Large intestine (tissue), 3 donors: ENCODE data around the gene FBXL13. TPM values are rescaled to one million over a fixed set of nuclear protein-coding genes. Genes with fewer than 3 reads are reported as not detected.
A peak's percentile ranks its signal among the peaks of the same experiment; 100 is the strongest.
"Not testable (repeated sequence)": the region's sequence is repeated elsewhere in the genome, so short reads cannot be mapped to it uniquely, and the experiment has no call there.

Source experiments
- DNase-seq, 2 donors: peaks; one replicate each; pipeline versions ENCODE4 v3.0.0 to v3.0.0-alpha.2; 2013
- H3K27ac ChIP-seq: one replicate; pipeline ENCODE4 v1.5.1; 2013; ENCODE audit warnings: low read length
- H3K27me3 ChIP-seq: 2 replicates; pipeline ENCODE4 v1.6.1; 2013; ENCODE audit warnings: low read length; ENCODE audit not compliant: control insufficient read depth, insufficient read depth
- H3K36me3 ChIP-seq: 2 replicates; pipeline ENCODE4 v1.6.1; 2013; ENCODE audit warnings: low read length; ENCODE audit not compliant: control insufficient read depth, insufficient read depth
- H3K4me1 ChIP-seq: one replicate; pipeline ENCODE4 v1.6.1; 2013; ENCODE audit warnings: low read length; ENCODE audit not compliant: control insufficient read depth, insufficient read depth
- H3K4me3 ChIP-seq: one replicate; pipeline ENCODE4 v1.5.1; 2013; ENCODE audit warnings: low read length
- H3K9me3 ChIP-seq: one replicate; pipeline ENCODE4 v1.6.1; 2013; ENCODE audit warnings: mild to moderate bottlenecking, low read depth, low read length, moderate library complexity; ENCODE audit not compliant: control insufficient read depth
- WGBS: methylation state at CpG from one replicate; pipeline ENCODE4 v1.1.5; 2013; ENCODE audit warnings: low lambda C conversion rate; ENCODE audit not compliant: insufficient coverage; 5-methylcytosine and 5-hydroxymethylcytosine counted together
- polyA plus RNA-seq: library from polyadenylated mRNA; unstranded; fragments of 120-200 nt; gene quantifications from one replicate; pipeline ENCODE4 v1.2.1, GENCODE V29; 2013

The FBXL13 gene
- polyA plus RNA-seq, 1 donor: 0.70 TPM

DNA sequence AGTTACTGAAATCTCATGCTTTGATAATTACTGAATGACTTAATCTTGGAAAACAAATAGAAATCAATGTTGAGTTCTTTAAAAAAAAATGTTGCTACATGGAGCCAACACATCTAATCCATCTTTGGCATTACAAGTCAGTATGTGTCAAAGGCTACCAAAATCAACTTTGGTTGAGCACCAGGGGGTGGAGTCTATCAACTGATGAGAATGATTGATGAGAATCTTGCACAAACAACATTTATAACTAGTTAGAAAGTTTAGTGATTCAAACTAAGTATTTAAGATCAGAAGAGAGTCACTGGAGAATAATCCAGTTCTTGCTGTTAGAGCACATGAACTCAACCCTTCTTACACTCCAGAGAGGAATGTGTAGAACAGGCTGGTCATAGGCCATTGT lies 232.3 kb downstream of the FBXL13 start:
- H3K27ac ChIP-seq: no peak overlapping the region
- no peaks in the 10 kb centered on the region for H3K9me3 ChIP-seq
- no peak for DNase-seq
- no peak overlapping the region for H3K4me3 ChIP-seq
- peaks cover 4% of the 10 kb centered on the region for H3K4me1 ChIP-seq
- no peaks in the 10 kb centered on the region for H3K36me3 ChIP-seq
- no peaks in the 10 kb centered on the region for H3K27me3 ChIP-seq

DNA sequence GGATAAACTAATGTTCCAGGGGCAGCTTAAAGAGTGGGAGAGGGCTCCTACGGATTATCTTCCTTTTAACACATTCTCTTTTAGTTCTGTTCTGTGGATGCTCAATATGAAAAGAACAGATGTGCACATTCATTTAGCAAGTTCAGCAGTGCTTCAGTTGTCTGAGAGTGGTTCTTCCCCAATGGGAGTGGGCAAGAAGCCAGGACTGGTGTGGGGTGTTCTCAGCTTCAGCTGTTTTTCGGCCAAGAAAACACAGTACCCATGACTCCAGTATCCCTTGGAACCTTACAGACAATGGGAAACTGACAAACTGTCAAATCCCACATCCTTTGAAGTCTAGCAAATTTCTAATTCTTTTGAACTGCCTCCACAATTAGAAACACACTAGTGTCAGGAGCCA lies 233.3 kb downstream of the FBXL13 start:
- H3K9me3 ChIP-seq: no peaks in the 10 kb centered on the region
- no peak for DNase-seq
- H3K36me3 ChIP-seq: no peaks in the 10 kb centered on the region
- peaks cover 4% of the 10 kb centered on the region for H3K4me1 ChIP-seq
- no peak overlapping the region for H3K4me3 ChIP-seq
- no CpG with 5 or more reads among the region's 2 CpGs for WGBS
- no peak overlapping the region for H3K27ac ChIP-seq
- no peaks in the 10 kb centered on the region for H3K27me3 ChIP-seq

GRCh38 chr7:102840404-102840803 lies 234.2 kb downstream of the FBXL13 start:
- H3K27me3 ChIP-seq: no peaks in the 10 kb centered on the region
- no peak overlapping the region for H3K27ac ChIP-seq
- no peaks in the 10 kb centered on the region for H3K9me3 ChIP-seq
- DNase-seq: no peak
- H3K4me3 ChIP-seq: no peak overlapping the region
- no peaks in the 10 kb centered on the region for H3K36me3 ChIP-seq
- peaks cover 4% of the 10 kb centered on the region for H3K4me1 ChIP-seq
- no CpG with 5 or more reads among the region's 3 CpGs for WGBS

DNA sequence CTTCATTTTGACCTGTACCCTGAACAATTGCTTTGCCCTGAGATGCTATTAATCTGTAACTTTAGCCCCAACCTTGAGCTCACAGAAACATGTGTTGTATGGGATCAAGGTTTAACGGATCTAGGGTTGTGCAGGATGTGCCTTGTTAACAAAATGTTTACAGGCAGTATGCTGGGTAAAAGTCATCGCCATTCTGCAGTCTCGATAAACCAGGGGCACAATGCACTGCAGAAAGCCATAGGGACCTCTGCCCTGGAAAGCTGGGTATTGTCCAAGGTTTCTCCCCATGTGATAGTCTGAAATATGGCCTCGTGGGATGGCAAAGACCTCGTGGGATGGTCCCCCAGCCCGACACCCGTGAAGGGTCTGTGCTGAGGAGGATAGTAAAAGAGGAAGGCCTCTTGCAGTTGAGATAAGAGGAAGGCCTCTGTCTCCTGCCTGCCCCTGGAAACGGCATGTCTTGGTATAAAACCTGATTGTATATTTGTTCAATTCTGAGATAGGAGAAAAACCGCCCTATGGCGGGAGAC lies 236.0 kb downstream of the FBXL13 start:
- peak; percentile 38 to 55 for DNase-seq
- H3K27ac ChIP-seq: peak overlapping the region; percentile 32
- H3K4me1 ChIP-seq, H3K27me3 ChIP-seq, H3K4me3 ChIP-seq, H3K9me3 ChIP-seq, H3K36me3 ChIP-seq: not testable (repeated sequence)
- WGBS: 70% methylated on average over 2 of the region's 10 CpGs

- H3K4me1 ChIP-seq: peaks cover 6% of the 10 kb centered on the region
- peak overlapping the region; percentile 46 for H3K27ac ChIP-seq
- WGBS: no CpG with 5 or more reads among the region's 3 CpGs
- H3K4me3 ChIP-seq: no peak overlapping the region
- no peaks in the 10 kb centered on the region for H3K9me3 ChIP-seq
- no peaks in the 10 kb centered on the region for H3K36me3 ChIP-seq
- DNase-seq: no peak
- H3K27me3 ChIP-seq: no peaks in the 10 kb centered on the region
These were observed 236.8 kb downstream of the FBXL13 start for GRCh38 chr7:102837802-102838201.

GRCh38 chr7:102836977-102837376 lies 237.6 kb downstream of the FBXL13 start:
- no peaks in the 10 kb centered on the region for H3K36me3 ChIP-seq
- no peaks in the 10 kb centered on the region for H3K27me3 ChIP-seq
- H3K9me3 ChIP-seq: no peaks in the 10 kb centered on the region
- DNase-seq: no peak
- peaks cover 6% of the 10 kb centered on the region for H3K4me1 ChIP-seq
- WGBS: no CpG with 5 or more reads among the region's 1 CpG
- no peak overlapping the region for H3K4me3 ChIP-seq
- H3K27ac ChIP-seq: no peak overlapping the region

GRCh38 chr7:102836191-102836919 lies 238.2 kb downstream of the FBXL13 start:
- Histone ChIP-seq H3K36me3 (no peaks in the 10 kb centered on the region), H3K4me1 (peaks cover 6% of the 10 kb centered on the region), H3K9me3 (no peaks in the 10 kb centered on the region), H3K4me3 (no peak overlapping the region), H3K27me3 (no peaks in the 10 kb centered on the region), H3K27ac (no peak overlapping the region)
- 67% methylated on average over 1 of the region's 6 CpGs for WGBS
- no peak for DNase-seq

GRCh38 chr7:102834999-102835398 lies 239.6 kb downstream of the FBXL13 start:
- no peaks in the 10 kb centered on the region for H3K36me3 ChIP-seq
- no peak overlapping the region for H3K27ac ChIP-seq
- H3K9me3 ChIP-seq: no peaks in the 10 kb centered on the region
- no peaks in the 10 kb centered on the region for H3K27me3 ChIP-seq
- peaks cover 6% of the 10 kb centered on the region for H3K4me1 ChIP-seq
- H3K4me3 ChIP-seq: no peak overlapping the region
- no peak for DNase-seq
- no CpG with 5 or more reads among the region's 1 CpG for WGBS

GRCh38 chr7:102834466-102834865 lies 240.1 kb downstream of the FBXL13 start:
- Histone ChIP-seq H3K27ac (no peak overlapping the region), H3K4me1 (peaks cover 6% of the 10 kb centered on the region), H3K9me3 (no peaks in the 10 kb centered on the region), H3K4me3 (no peak overlapping the region), H3K27me3 (no peaks in the 10 kb centered on the region), H3K36me3 (peaks cover 2% of the 10 kb centered on the region)
- 71% methylated on average over 1 of the region's 1 CpG for WGBS
- DNase-seq: no peak

DNA sequence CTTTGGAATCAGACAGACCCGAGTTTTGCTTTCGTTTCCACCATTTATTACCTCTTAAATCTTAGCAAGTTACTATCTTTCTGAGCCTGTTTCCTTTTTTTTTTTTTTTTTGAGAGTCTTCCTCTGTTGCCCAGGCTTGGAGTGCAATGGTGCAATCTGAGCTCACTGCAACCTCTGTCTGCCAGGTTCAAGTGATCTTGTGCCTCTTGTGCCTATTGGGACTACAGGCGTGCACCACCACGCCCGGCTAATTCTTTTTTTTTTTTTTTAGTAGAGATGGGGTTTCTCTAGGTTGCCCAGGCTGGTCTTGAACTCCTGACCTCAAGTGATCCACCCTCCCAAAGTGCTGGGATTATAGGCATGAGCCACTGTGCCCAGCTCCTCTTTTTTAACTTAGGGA lies 241.3 kb downstream of the FBXL13 start:
- Histone ChIP-seq H3K27ac (no peak overlapping the region), H3K4me1 (peaks cover 6% of the 10 kb centered on the region), H3K27me3 (no peaks in the 10 kb centered on the region), H3K36me3 (peaks cover 7% of the 10 kb centered on the region), H3K4me3 (no peak overlapping the region), H3K9me3 (no peaks in the 10 kb centered on the region)
- DNase-seq: peak; percentile 10 to 25
- WGBS: 67% methylated on average over 2 of the region's 5 CpGs

DNA sequence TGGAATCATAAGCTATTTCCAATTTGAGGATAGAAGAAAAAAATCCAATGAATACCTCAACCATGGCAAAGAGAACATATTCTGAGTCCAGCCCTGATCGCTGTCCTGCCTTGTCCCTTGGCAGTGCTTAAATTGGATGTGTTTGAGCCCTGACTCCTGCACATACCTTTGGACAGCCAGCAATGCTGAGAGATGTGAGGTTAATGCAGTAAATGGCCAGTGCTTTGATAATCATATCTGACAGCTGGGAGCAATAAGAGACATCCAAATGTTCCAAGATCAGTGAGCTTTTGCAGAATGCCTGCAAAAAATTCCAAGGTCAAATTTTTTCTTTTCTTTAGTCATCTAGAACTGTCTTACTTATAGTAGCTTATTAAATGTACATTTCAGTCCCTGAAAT lies 241.9 kb downstream of the FBXL13 start:
- Histone ChIP-seq H3K4me1 (peaks cover 2% of the 10 kb centered on the region), H3K36me3 (peaks cover 7% of the 10 kb centered on the region), H3K27ac (no peak overlapping the region), H3K27me3 (no peaks in the 10 kb centered on the region), H3K4me3 (no peak overlapping the region), H3K9me3 (no peaks in the 10 kb centered on the region)
- no CpG with 5 or more reads among the region's 1 CpG for WGBS
- DNase-seq: no peak
